H1 (cell line): Measurements from ENCODE around the gene MTFR2. TPM values are rescaled to one million over a fixed set of nuclear protein-coding genes. Genes with fewer than 3 reads are reported as not detected.

Experiments used
- CTCF ChIA-PET: fragments of 300-600 bp; sonication (Branson Sonifier 250); formaldehyde crosslinking; loops from one replicate; lab custom pipeline; 2021; ENCODE audit not compliant: partially characterized antibody; lab: Charles Lee
- POLR2A ChIA-PET: fragments of 300-600 bp; sonication (Branson Sonifier 250); formaldehyde crosslinking; loops from one replicate; lab custom pipeline; 2021; ENCODE audit warnings: inconsistent platforms; ENCODE audit not compliant: partially characterized antibody; lab: Charles Lee
- DNase-seq, 2 experiments: peaks; one replicate each; pipeline versions ENCODE4 v3.0.0 to v3.0.0-alpha.2; 2010 to 2022; ENCODE audit warnings: low spot score in 2 of 2, low read depth in 1 of 2, mixed read lengths in 1 of 2
- FAIRE-seq: peaks from 2 replicates; lab custom pipeline; 2011; peaks lifted over from hg19 to GRCh38; lab: Jason Lieb, UNC
- H2AFZ ChIP-seq: 2 replicates; pipeline ENCODE4 v1.8.1; 2012; ENCODE audit warnings: low read length, inconsistent platforms
- H2AK5ac ChIP-seq: 2 replicates; pipeline ENCODE4 v1.6.1; 2013; ENCODE audit warnings: low read depth, low read length
- H2BK120ac ChIP-seq: replicated peaks from 2 replicates; pipeline ENCODE3; 2013; ENCODE audit warnings: low read depth, low read length, inconsistent platforms
- H2BK12ac ChIP-seq: 2 replicates; pipeline ENCODE4 v1.6.1; 2013; ENCODE audit warnings: low read depth, low read length
- H2BK15ac ChIP-seq: 2 replicates; pipeline ENCODE4 v1.6.1; 2013; ENCODE audit warnings: low read length
- H2BK20ac ChIP-seq: 2 replicates; pipeline ENCODE4 v1.6.1; 2013; ENCODE audit warnings: low read length
- H2BK5ac ChIP-seq: 2 replicates; pipeline ENCODE4 v1.6.1; 2013; ENCODE audit warnings: low read depth, low read length
- H3K14ac ChIP-seq: 2 replicates; pipeline ENCODE4 v1.6.1; 2013; ENCODE audit warnings: inconsistent platforms; ENCODE audit not compliant: insufficient read length
- H3K18ac ChIP-seq: 2 replicates; pipeline ENCODE4 v1.6.1; 2013; ENCODE audit warnings: low read length; ENCODE audit errors: extremely low read depth
- H3K23ac ChIP-seq: 2 replicates; pipeline ENCODE4 v1.6.1; 2013; ENCODE audit warnings: inconsistent platforms; ENCODE audit not compliant: insufficient read length
- H3K23me2 ChIP-seq: 2 replicates; pipeline ENCODE4 v1.6.1; 2013; ENCODE audit warnings: low read depth, low read length
- H3K27ac ChIP-seq: 2 replicates; pipeline ENCODE4 v1.6.1; 2011; ENCODE audit warnings: low read depth, low read length, inconsistent platforms
- H3K27me3 ChIP-seq, 4 experiments: replicated peaks in 1 of 4; 1 replicate in 1 of 4; 2 replicates in 3 of 4; pipeline versions ENCODE4 v1.6.1 to v1.8.1; 2011 to 2013; ENCODE audit warnings: low read length in 3 of 4, mild to moderate bottlenecking in 3 of 4, inconsistent platforms in 2 of 4, mixed read lengths in 2 of 4, moderate library complexity in 1 of 4; ENCODE audit not compliant: control insufficient read depth in 3 of 4, insufficient read depth in 3 of 4; ENCODE audit errors: extremely low read depth in 1 of 4
- H3K36me3 ChIP-seq, 4 experiments: 2 replicates each; pipeline versions ENCODE4 v1.6.1 to v1.8.1; 2011 to 2013; ENCODE audit warnings: mild to moderate bottlenecking in 4 of 4, low read length in 3 of 4, moderate library complexity in 2 of 4, control low read depth in 1 of 4, inconsistent platforms in 1 of 4; ENCODE audit not compliant: insufficient read depth in 4 of 4, control insufficient read depth in 2 of 4
- H3K4ac ChIP-seq: replicated peaks from 2 replicates; pipeline ENCODE3; 2013; ENCODE audit warnings: low read length, low read depth, mixed read lengths, inconsistent platforms; ENCODE audit not compliant: insufficient read length
- H3K4me1 ChIP-seq, 4 experiments: replicated peaks in 1 of 4; 1 replicate in 1 of 4; 2 replicates in 3 of 4; pipeline versions ENCODE4 v1.6.1 to v1.8.1; 2011 to 2013; ENCODE audit warnings: low read length in 3 of 4, inconsistent platforms in 2 of 4, mixed read lengths in 1 of 4; ENCODE audit not compliant: insufficient read depth in 4 of 4, control insufficient read depth in 3 of 4
- H3K4me2 ChIP-seq, 2 experiments: 2 replicates each; pipeline versions ENCODE4 v1.6.1 to v1.8.1; 2011 to 2013; ENCODE audit warnings: low read depth in 2 of 2, low read length in 2 of 2, control low read depth in 1 of 2, inconsistent platforms in 1 of 2, mild to moderate bottlenecking in 1 of 2; ENCODE audit not compliant: insufficient read depth in 1 of 2
- H3K4me3 ChIP-seq, 4 experiments: fragments of 200-600, 300-600 bp in 1 of 4; sonication (generic), shearing (Covaris generic), sonication (Bioruptor Twin) in 1 of 4; 2 replicates each; pipeline versions ENCODE4 v1.5.1 to v1.8.1; 2011 to 2016; ENCODE audit warnings: low read length in 4 of 4, low read depth in 3 of 4, control low read depth in 2 of 4, inconsistent platforms in 2 of 4, mild to moderate bottlenecking in 2 of 4, mixed read lengths in 1 of 4, moderate library complexity in 1 of 4; ENCODE audit not compliant: insufficient read depth in 2 of 4; ENCODE audit errors: extremely low read depth in 1 of 4
- H3K56ac ChIP-seq: replicated peaks from 2 replicates; pipeline ENCODE3; 2013; ENCODE audit warnings: low read depth, mild to moderate bottlenecking, mixed read lengths, low read length, inconsistent platforms; ENCODE audit not compliant: insufficient read length
- H3K79me1 ChIP-seq: 2 replicates; pipeline ENCODE4 v1.6.1; 2013; ENCODE audit warnings: low read depth, low read length, control low read depth
- H3K79me2 ChIP-seq, 2 experiments: 2 replicates each; pipeline versions ENCODE4 v1.6.1 to v1.8.1; 2012 to 2013; ENCODE audit warnings: low read length in 2 of 2, mild to moderate bottlenecking in 2 of 2, inconsistent platforms in 1 of 2; ENCODE audit not compliant: insufficient read depth in 2 of 2, control insufficient read depth in 1 of 2
- H3K9ac ChIP-seq, 4 experiments: replicated peaks in 1 of 4; 1 replicate in 1 of 4; 2 replicates in 3 of 4; pipeline versions ENCODE4 v1.6.1 to v1.8.1; 2011 to 2013; ENCODE audit warnings: low read depth in 3 of 4, low read length in 3 of 4, control low read depth in 2 of 4, mild to moderate bottlenecking in 2 of 4, moderate library complexity in 2 of 4, inconsistent platforms in 1 of 4; ENCODE audit errors: extremely low read depth in 1 of 4
- H3K9me3 ChIP-seq, 2 experiments: 2 replicates each; pipeline versions ENCODE4 v1.6.1 to v1.8.1; 2012 to 2013; ENCODE audit warnings: mild to moderate bottlenecking in 2 of 2, moderate library complexity in 2 of 2, control low read depth in 1 of 2, inconsistent platforms in 1 of 2, low read depth in 1 of 2, low read length in 1 of 2, mixed read lengths in 1 of 2; ENCODE audit not compliant: insufficient read depth in 2 of 2
- H4K20me1 ChIP-seq, 2 experiments: replicated peaks in 1 of 2; 2 replicates each; pipeline versions ENCODE3 to v1.8.1; 2011 to 2013; ENCODE audit warnings: inconsistent platforms in 2 of 2, low read length in 2 of 2, mild to moderate bottlenecking in 1 of 2; ENCODE audit not compliant: insufficient read depth in 2 of 2, control insufficient read depth in 1 of 2
- H4K5ac ChIP-seq: 2 replicates; pipeline ENCODE4 v1.6.1; 2013; ENCODE audit warnings: low read length, low read depth, mixed read lengths, inconsistent platforms; ENCODE audit not compliant: insufficient read length
- H4K8ac ChIP-seq: 2 replicates; pipeline ENCODE4 v1.8.0; 2013; ENCODE audit warnings: mild to moderate bottlenecking, moderate library complexity, low read length, inconsistent platforms; ENCODE audit not compliant: insufficient read depth; ENCODE audit errors: extremely low read depth
- H4K91ac ChIP-seq: replicated peaks from 2 replicates; pipeline ENCODE3; 2013; ENCODE audit warnings: low read length, mixed read lengths, inconsistent platforms; ENCODE audit not compliant: insufficient read length
- ATF3 ChIP-seq: IDR thresholded peaks from 2 replicates; pipeline ENCODE4 v1.6.1; 2011; ENCODE audit warnings: low read depth, mild to moderate bottlenecking, low read length; ENCODE audit not compliant: insufficient read depth
- BRCA1 ChIP-seq: IDR thresholded peaks from 2 replicates; pipeline ENCODE4 v1.6.1; 2012; ENCODE audit warnings: low read depth, low read length, improper control_type of control experiment
- CHD2 ChIP-seq: IDR thresholded peaks from 2 replicates; pipeline ENCODE4 v1.6.1; 2012; ENCODE audit warnings: low read length, improper control_type of control experiment
- E2F6 ChIP-seq: IDR thresholded peaks from 2 replicates; pipeline ENCODE4 v1.6.1; 2012; ENCODE audit warnings: inconsistent platforms
- EP300 ChIP-seq, 2 experiments: IDR thresholded peaks; 1 replicate in 1 of 2; 2 replicates in 1 of 2; pipeline ENCODE4 v1.6.1; 2011 to 2012; ENCODE audit warnings: low read depth in 2 of 2, low read length in 2 of 2, mild to moderate bottlenecking in 2 of 2, borderline replicate concordance in 1 of 2, inconsistent platforms in 1 of 2, moderate library complexity in 1 of 2
- JUND ChIP-seq: IDR thresholded peaks from 2 replicates; pipeline ENCODE4 v1.6.1; 2011; ENCODE audit warnings: mild to moderate bottlenecking, improper control_type of control experiment, low read length
- KDM1A ChIP-seq: fragments of 200-600, 300-600 bp; sonication (generic); IDR thresholded peaks from 2 replicates; pipeline ENCODE4 v1.7.1; 2016; ENCODE audit warnings: mild to moderate bottlenecking, low read length, borderline replicate concordance
- RXRA ChIP-seq: IDR thresholded peaks from 2 replicates; pipeline ENCODE4 v1.6.1; 2011; ENCODE audit warnings: low read depth, mild to moderate bottlenecking, low read length, moderate library complexity; ENCODE audit not compliant: insufficient read depth
- SUZ12 ChIP-seq: fragments of 200-600 bp; sonication (generic); IDR thresholded peaks from 2 replicates; pipeline ENCODE4 v1.6.1; 2012; ENCODE audit warnings: mild to moderate bottlenecking, inconsistent platforms, low read length, moderate library complexity, mixed read lengths
- TAF7 ChIP-seq: optimal IDR thresholded peaks from 2 replicates; pipeline ENCODE3; 2011; ENCODE audit warnings: low read depth, mild to moderate bottlenecking, inconsistent platforms, low read length, moderate library complexity, borderline replicate concordance
- TBP ChIP-seq: IDR thresholded peaks from 2 replicates; pipeline ENCODE4 v1.6.1; 2011; ENCODE audit warnings: low read depth, low read length, improper control_type of control experiment
- WGBS, 2 experiments: shearing (Covaris generic) in 1 of 2; methylation state at CpG; one replicate each; pipeline versions ENCODE4 v1.1.6 to v1.1.7; 2013 to 2015; ENCODE audit warnings: low lambda C conversion rate in 2 of 2, mixed read lengths in 2 of 2, inconsistent platforms in 1 of 2, low coverage in 1 of 2, missing lambda C conversion rate in 1 of 2; ENCODE audit not compliant: insufficient replicate concordance in 2 of 2, insufficient coverage in 1 of 2, insufficient read length in 1 of 2; ENCODE audit errors: extremely low coverage in 1 of 2, missing lambda C conversion rate in 1 of 2; 5-methylcytosine and 5-hydroxymethylcytosine counted together
- polyA plus RNA-seq, 7 experiments: library from polyadenylated mRNA; depleted of rRNA in 3 of 7; stranded (reverse) in 5 of 7; unstranded in 2 of 7; fragments of >200 nt in 5 of 7; fragments of 200-250 nt in 2 of 7; gene quantifications; 1 replicate in 5 of 7; 2 replicates in 1 of 7; 4 replicates in 1 of 7; pipeline versions ENCODE4 v1.2.1 to v1.2.3, GENCODE V29; 2011 to 2013; ENCODE audit warnings: missing spikeins in 2 of 7, mixed read lengths in 2 of 7
- total RNA-seq: library from RNA; stranded (reverse); fragmentation: NEBNext Ultra II Directional; extraction: Animal tissue kit (Norgen Biotek cat#: 25700); gene quantifications from 2 replicates; pipeline ENCODE4 v1.2.1, GENCODE V29; 2021

The MTFR2 gene
- total and polyA plus RNA-seq, 2 of the 8 experiments (the other 6 are each of a cell fraction or from before 2014, with no cell fraction given), result 8.5 to 10.7 TPM

- Histone ChIP-seq H3K14ac (no peak overlapping the region), H3K4ac (no peak overlapping the region), H2BK5ac (no peak overlapping the region), H3K23ac (no peak overlapping the region), H4K91ac (no peak overlapping the region), H3K27me3 (no peaks in the 10 kb centered on the region), H2BK12ac (no peak overlapping the region), H3K56ac (no peak overlapping the region), H3K9ac (no peak overlapping the region), H2BK120ac (no peak overlapping the region), H2BK20ac (no peak overlapping the region), H3K4me2 (no peak overlapping the region), H4K20me1 (no peaks in the 10 kb centered on the region), H2AK5ac (no peak overlapping the region), H3K9me3 (no peaks in the 10 kb centered on the region), H4K8ac (no peak overlapping the region), H3K4me3 (no peak overlapping the region), H3K18ac (no peak overlapping the region), H3K27ac (no peak overlapping the region), H2BK15ac (no peak overlapping the region), H4K5ac (no peak overlapping the region), H3K79me2 (no peaks in the 10 kb centered on the region), H3K79me1 (no peaks in the 10 kb centered on the region), H3K4me1 (no peaks in the 10 kb centered on the region), H3K36me3 (no peaks in the 10 kb centered on the region; a peak in 2 of 8 replicates), H3K23me2 (no peaks in the 10 kb centered on the region), H2AFZ (no peak overlapping the region)
- CTCF ChIA-PET, result interaction anchor here (0.6 to 3.8 kb wide), 80 partner anchors 9 to 1480 kb away, joined by 3 to 32 read pairs (median 4); no protein-coding TSS in a partner anchor
- WGBS, 2 experiments, result 94% methylated on average over 4 of the region's 4 CpGs; no CpG with 5 or more reads in 1 of the 2 experiments
- POLR2A ChIA-PET, result interaction anchor here (2.3 kb wide), 1 partner anchor 63 kb away, joined by 11 read pairs; the partner anchor contains the start of gene BCLAF1
- FAIRE-seq (no peak), DNase-seq (no peak)
- no peak for TF ChIP-seq RXRA
- no peak for TF ChIP-seq BRCA1
- TF ChIP-seq TBP, result no peak
- TF ChIP-seq ATF3, result no peak
- no peak for TF ChIP-seq KDM1A
- TF ChIP-seq TAF7, result no peak
- TF ChIP-seq CHD2, result no peak
- no peak for TF ChIP-seq JUND
- no peak for TF ChIP-seq EP300 (IDR thresholded peaks at IDR 0.05; ENCODE audit: borderline replicate concordance in 1 of 2, low read depth in 2 of 2, low read length in 2 of 2)
- no peak for TF ChIP-seq SUZ12
- TF ChIP-seq E2F6, result no peak
Measured at GRCh38 chr6:136226674-136227377, 23.3 kb downstream of the MTFR2 start.
